EL (cell line): ENCODE data around the gene HARS2.
"Not testable (repeated sequence)": the region's sequence is repeated elsewhere in the genome, so short reads cannot be mapped to it uniquely, and the experiment has no call there.

Experiments used
- DNase-seq: peaks from one replicate; pipeline ENCODE4 v3.0.0-alpha.2; 2016

Gene HARS2

GRCh38 chr5:140690941-140691924 is at the start of gene HARS2, which contains the start of gene HARS1:
HARS2 (plus strand) TSS chr5:140691455; CDS start chr5:140691649, 194 bp downstream.
HARS1 (minus strand) TSS chr5:140691370; CDS start chr5:140691304, 66 bp downstream.
- peak; percentile 97 for DNase-seq

GRCh38 chr5:140641716-140642115 is 49.5 kb upstream of the HARS2 start:
- no peak for DNase-seq

GRCh38 chr5:140642718-140643117 is 48.5 kb upstream of the HARS2 start:
- no peak for DNase-seq

GRCh38 chr5:140647042-140647419 is 44.2 kb upstream of the HARS2 start:
- DNase-seq = no peak

- DNase-seq = no peak
Measured at GRCh38 chr5:140658870-140659269, 32.4 kb upstream of the HARS2 start.

- DNase-seq = not testable (repeated sequence)
Measured at GRCh38 chr5:140660371-140660770, 30.9 kb upstream of the HARS2 start.

- no peak for DNase-seq
Measured at GRCh38 chr5:140664030-140664358, 27.3 kb upstream of the HARS2 start.

GRCh38 chr5:140664359-140665119 is 26.7 kb upstream of the HARS2 start, which contains the start of gene WDR55:
WDR55 (plus strand) TSS chr5:140664904; CDS start chr5:140664913, 9 bp downstream.
- DNase-seq = peak; percentile 96

GRCh38 chr5:140671035-140671434 is 20.2 kb upstream of the HARS2 start:
- not testable (repeated sequence) for DNase-seq

GRCh38 chr5:140671472-140672125 is 19.7 kb upstream of the HARS2 start:
- no peak for DNase-seq

- peak; percentile 43 for DNase-seq
Measured at GRCh38 chr5:140672455-140673186, 18.6 kb upstream of the HARS2 start.

- no peak for DNase-seq
Measured at GRCh38 chr5:140673187-140673976, 17.9 kb upstream of the HARS2 start, which contains the start of gene DND1. DND1 (minus strand) TSS chr5:140673576; CDS start chr5:140673542, 34 bp downstream.

- DNase-seq = no peak
Measured at GRCh38 chr5:140674211-140674610, 17.0 kb upstream of the HARS2 start.

GRCh38 chr5:140674629-140675028 is 16.6 kb upstream of the HARS2 start:
- no peak for DNase-seq

- no peak for DNase-seq
Measured at GRCh38 chr5:140677947-140678346, 13.3 kb upstream of the HARS2 start.

GRCh38 chr5:140678993-140679392 is 12.3 kb upstream of the HARS2 start:
- no peak for DNase-seq

- no peak for DNase-seq
Measured at GRCh38 chr5:140690376-140690932, 801 bp upstream of the HARS2 start.

- DNase-seq = no peak
Measured at GRCh38 chr5:140694276-140694675, 3.0 kb downstream of the HARS2 start.

GRCh38 chr5:140696891-140697492 is 5.7 kb downstream of the HARS2 start:
- no peak for DNase-seq
